OCI-LY1 (cell line): Measurements from ENCODE around the gene TBRG4.

Experiments used
- CTCF ChIP-seq: fragments of 200-600 bp; sonication (generic), shearing (Covaris generic); IDR thresholded peaks from 2 replicates; pipeline ENCODE4 v1.5.1; 2017; ENCODE audit warnings: mild to moderate bottlenecking, antibody characterized with exemption, low read length, moderate library complexity, mixed read lengths
- EZH2 ChIP-seq: fragments of 200-600 bp; sonication (generic), shearing (Covaris generic); IDR thresholded peaks from 2 replicates; pipeline ENCODE4 v1.8.0; 2017; ENCODE audit warnings: borderline replicate concordance, mixed run types, mild to moderate bottlenecking, antibody characterized with exemption, low read length, moderate library complexity, mixed read lengths

- TF ChIP-seq CTCF = no peak
- no peak for TF ChIP-seq EZH2
Measured at GRCh38 chr7:45100761-45101480, 10.6 kb downstream of the TBRG4 start.
